SK-N-SH (cell line): Measurements from ENCODE around the gene PRKG1. TPM values are rescaled to one million over a fixed set of nuclear protein-coding genes. Genes with fewer than 3 reads are reported as not detected.

Experiments used
- CTCF ChIA-PET: fragments of 300-600, 350-600 bp; formaldehyde crosslinking; extraction: SDS; loops from one replicate; lab custom pipeline; 2021; lab: Yijun Ruan, JAX
- POLR2A ChIA-PET: fragments of 350-600 bp; sonication (Branson Sonifier 250); formaldehyde crosslinking; extraction: SDS; loops from one replicate; lab custom pipeline; 2020; ENCODE audit warnings: antibody characterized with exemption, inconsistent platforms; lab: Yijun Ruan, JAX
- DNase-seq: peaks from one replicate; pipeline ENCODE4 v3.0.0; 2012
- H2AFZ ChIP-seq: fragments of 200-600 bp; sonication (generic); 2 replicates; pipeline ENCODE4 v1.8.1; 2016; ENCODE audit warnings: antibody characterized with exemption, mild to moderate bottlenecking, low read depth
- H3F3A ChIP-seq: fragments of 200-600 bp; sonication (generic); replicated peaks from 2 replicates; pipeline ENCODE3; 2016; ENCODE audit warnings: antibody characterized with exemption, mild to moderate bottlenecking; ENCODE audit not compliant: insufficient read depth
- H3K27ac ChIP-seq, 2 experiments: fragments of 200-500 bp in 1 of 2; fragments of 200-600 bp in 1 of 2; sonication (Bioruptor generic) in 1 of 2; sonication (generic), shearing (Covaris generic) in 1 of 2; 2 replicates each; pipeline versions ENCODE4 v1.5.1 to v1.6.1; 2014 to 2016; ENCODE audit warnings: low read depth in 2 of 2, inconsistent platforms in 1 of 2, low read length in 1 of 2, mild to moderate bottlenecking in 1 of 2, mixed read lengths in 1 of 2
- H3K27me3 ChIP-seq: fragments of 200-600 bp; sonication (generic), shearing (Covaris generic); 2 replicates; pipeline ENCODE4 v1.6.1; 2016; ENCODE audit warnings: mixed run types; ENCODE audit not compliant: insufficient read depth
- H3K36me3 ChIP-seq, 2 experiments: fragments of 200-500 bp in 1 of 2; fragments of 200-600 bp in 1 of 2; sonication (Bioruptor generic) in 1 of 2; sonication (generic) in 1 of 2; replicated peaks in 1 of 2; 2 replicates each; pipeline versions ENCODE3 to v1.5.1; 2014 to 2016; ENCODE audit warnings: low read length in 1 of 2, mild to moderate bottlenecking in 1 of 2; ENCODE audit not compliant: insufficient read depth in 2 of 2, control insufficient read depth in 1 of 2
- H3K4me1 ChIP-seq, 2 experiments: fragments of 200-500 bp in 1 of 2; fragments of 200-600 bp in 1 of 2; sonication (Bioruptor generic) in 1 of 2; sonication (generic), shearing (Covaris generic) in 1 of 2; 2 replicates each; pipeline versions ENCODE4 v1.5.1 to v1.6.1; 2014 to 2016; ENCODE audit warnings: low read depth in 1 of 2, low read length in 1 of 2, mixed run types in 1 of 2; ENCODE audit not compliant: insufficient read depth in 2 of 2, control insufficient read depth in 1 of 2
- H3K4me2 ChIP-seq: fragments of 200-600 bp; sonication (generic), shearing (Covaris generic); 2 replicates; pipeline ENCODE4 v1.6.1; 2017; ENCODE audit warnings: mixed run types
- H3K4me3 ChIP-seq, 2 experiments: fragments of 200-500 bp in 1 of 2; fragments of 200-600 bp in 1 of 2; sonication (Bioruptor generic) in 1 of 2; sonication (generic), shearing (Covaris generic) in 1 of 2; 2 replicates each; pipeline versions ENCODE4 v1.5.1 to v1.8.1; 2014 to 2016; ENCODE audit warnings: low read depth in 2 of 2, inconsistent platforms in 1 of 2, low read length in 1 of 2, mild to moderate bottlenecking in 1 of 2, mixed read lengths in 1 of 2, moderate library complexity in 1 of 2
- H3K79me2 ChIP-seq: fragments of 200-600 bp; sonication (generic); 2 replicates; pipeline ENCODE4 v1.8.1; 2017; ENCODE audit warnings: mild to moderate bottlenecking; ENCODE audit not compliant: insufficient read depth
- H3K9ac ChIP-seq: fragments of 200-600 bp; sonication (generic); 2 replicates; pipeline ENCODE4 v1.6.1; 2017; ENCODE audit warnings: mixed run types
- H3K9me2 ChIP-seq: fragments of 200-600 bp; sonication (generic); 2 replicates; pipeline ENCODE4 v1.6.1; 2017; ENCODE audit warnings: mixed run types
- H3K9me3 ChIP-seq: fragments of 200-600 bp; sonication (generic); 2 replicates; pipeline ENCODE4 v1.6.1; 2017; ENCODE audit warnings: mixed run types, mild to moderate bottlenecking, moderate library complexity
- H4K20me1 ChIP-seq: fragments of 200-600 bp; sonication (generic); 2 replicates; pipeline ENCODE4 v1.6.1; 2017; ENCODE audit warnings: mild to moderate bottlenecking, mixed run types; ENCODE audit not compliant: insufficient read depth
- CHD2 ChIP-seq: fragments of 150-350 bp; IDR thresholded peaks from 2 replicates; pipeline ENCODE4 v1.6.1; 2018; ENCODE audit warnings: low read length; ENCODE audit not compliant: partially characterized antibody
- ELF1 ChIP-seq: IDR thresholded peaks from 2 replicates; pipeline ENCODE4 v1.4.0; 2012
- EP300 ChIP-seq, 2 experiments: IDR thresholded peaks; 2 replicates each; pipeline versions ENCODE4 v1.4.0 to v1.6.1; 2012; ENCODE audit warnings: borderline replicate concordance in 1 of 2, low read depth in 1 of 2, low read length in 1 of 2
- EZH2phosphoT487 ChIP-seq: fragments of 200-600 bp; sonication (generic); IDR thresholded peaks from 2 replicates; pipeline ENCODE4 v1.6.1; 2017; ENCODE audit warnings: low read depth, mixed run types, mild to moderate bottlenecking, antibody characterized with exemption, moderate library complexity, borderline replicate concordance
- FOXJ3 ChIP-seq: sonication (generic); formaldehyde crosslinking; IDR thresholded peaks from 2 replicates; pipeline ENCODE4 v1.5.1; 2020; ENCODE audit warnings: mild to moderate bottlenecking, missing genetic modification reagents
- MAX ChIP-seq: IDR thresholded peaks from 2 replicates; pipeline ENCODE4 v1.4.0; 2012; ENCODE audit warnings: low read depth
- MEF2A ChIP-seq: IDR thresholded peaks from 2 replicates; pipeline ENCODE4 v1.4.0; 2012; ENCODE audit warnings: low read depth, borderline replicate concordance
- MXI1 ChIP-seq: IDR thresholded peaks from 2 replicates; pipeline ENCODE4 v1.6.1; 2012; ENCODE audit warnings: mild to moderate bottlenecking, low read depth, low read length, improper control_type of control experiment
- NFIC ChIP-seq: IDR thresholded peaks from 2 replicates; pipeline ENCODE4 v1.4.0; 2012; ENCODE audit warnings: borderline replicate concordance
- PBX3 ChIP-seq: IDR thresholded peaks from 2 replicates; pipeline ENCODE4; 2012
- REST ChIP-seq: IDR thresholded peaks from 2 replicates; pipeline ENCODE4 v1.6.1; 2012; ENCODE audit warnings: mild to moderate bottlenecking, low read depth, low read length, moderate library complexity
- RFX5 ChIP-seq: IDR thresholded peaks from 2 replicates; pipeline ENCODE4 v1.6.1; 2012; ENCODE audit warnings: mild to moderate bottlenecking, improper control_type of control experiment, low read length
- SIN3A ChIP-seq: IDR thresholded peaks from 2 replicates; pipeline ENCODE4 v1.6.1; 2012; ENCODE audit warnings: low read depth, mild to moderate bottlenecking, low read length, moderate library complexity, borderline replicate concordance
- TCF12 ChIP-seq: IDR thresholded peaks from 2 replicates; pipeline ENCODE4 v1.4.0; 2012
- YY1 ChIP-seq: IDR thresholded peaks from 2 replicates; pipeline ENCODE4 v1.4.0; 2012; ENCODE audit warnings: low read depth, mild to moderate bottlenecking
- ZBTB33 ChIP-seq: IDR thresholded peaks from 2 replicates; pipeline ENCODE4 v1.4.0; 2012; ENCODE audit warnings: low read depth, borderline replicate concordance
- WGBS: methylation state at CpG from one replicate; pipeline ENCODE4 v1.1.6; 2017; ENCODE audit warnings: low lambda C conversion rate; 5-methylcytosine and 5-hydroxymethylcytosine counted together
- polyA plus RNA-seq, 3 experiments: library from polyadenylated mRNA; depleted of rRNA; stranded (reverse); fragments of >200 nt; gene quantifications; 2 replicates each; pipeline ENCODE4 v1.2.3, GENCODE V29; 2012

The PRKG1 gene
- polyA plus RNA-seq, 1 of the 3 experiments (the other 2 are of a cell fraction), result 4.1 TPM

- Histone ChIP-seq H3K4me3 (peak overlapping the region in 1 of 2 experiments; percentile 57; a peak in 1 of 4 replicates), H3K27ac (no peak overlapping the region), H3K27me3 (no peaks in the 10 kb centered on the region), H3K9me3 (no peaks in the 10 kb centered on the region), H3F3A (no peaks in the 10 kb centered on the region), H3K9me2 (no peaks in the 10 kb centered on the region), H3K4me1 (peaks cover 0 to 9% of the 10 kb centered on the region in 2 experiments; a peak in 1 of 4 replicates), H3K4me2 (no peak overlapping the region), H3K79me2 (no peaks in the 10 kb centered on the region; the same call in none of the 2 replicates), H3K36me3 (no peaks in the 10 kb centered on the region), H4K20me1 (no peaks in the 10 kb centered on the region), H2AFZ (no peak overlapping the region), H3K9ac (no peak overlapping the region)
- no peak for DNase-seq
- POLR2A ChIA-PET, result no interaction called here
- 66% methylated on average over 3 of the region's 3 CpGs for WGBS
- TF ChIP-seq ELF1 (no peak), SIN3A (no peak), PBX3 (no peak), NFIC (no peak)
- CTCF ChIA-PET, result interaction anchor here (1.1 to 1.2 kb wide), 2 partner anchors 14 to 15 kb away, joined by 3 to 9 read pairs; no protein-coding TSS in a partner anchor
Observed at GRCh38 chr10:51077074-51077473, 2.8 kb downstream of the PRKG1 start.

GRCh38 chr10:51077507-51077906 lies 3.2 kb downstream of the PRKG1 start:
- H2AFZ ChIP-seq, result no peak overlapping the region
- H3K4me3 ChIP-seq, result no peak overlapping the region
- H3K9me2 ChIP-seq, result no peaks in the 10 kb centered on the region
- DNase-seq, result no peak
- H3K4me1 ChIP-seq, result peaks cover 0 to 9% of the 10 kb centered on the region in 2 experiments; a peak in 1 of 4 replicates
- no peaks in the 10 kb centered on the region for H4K20me1 ChIP-seq
- no peak overlapping the region for H3K27ac ChIP-seq
- H3K4me2 ChIP-seq, result no peak overlapping the region
- H3K9ac ChIP-seq, result no peak overlapping the region
- H3K9me3 ChIP-seq, result no peaks in the 10 kb centered on the region
- no peaks in the 10 kb centered on the region for H3K27me3 ChIP-seq
- H3K36me3 ChIP-seq, result no peaks in the 10 kb centered on the region
- ChIA-PET CTCF (interaction anchor here (1.1 kb wide), 1 partner anchor 15 kb away, joined by 3 read pairs; no protein-coding TSS in a partner anchor), POLR2A (no interaction called here)
- H3F3A ChIP-seq, result no peaks in the 10 kb centered on the region
- H3K79me2 ChIP-seq, result no peaks in the 10 kb centered on the region; the same call in none of the 2 replicates
- TF ChIP-seq YY1 (no peak), SIN3A (no peak), EZH2phosphoT487 (no peak), ELF1 (no peak), CHD2 (no peak), MAX (no peak), NFIC (no peak), MXI1 (no peak), FOXJ3 (CRISPR knock-in tag) (no peak), REST (no peak), ZBTB33 (no peak), PBX3 (no peak), TCF12 (no peak), MEF2A (no peak), RFX5 (no peak), EP300 (IDR thresholded peaks at IDR 0.05; ENCODE audit: borderline replicate concordance in 1 of 2, low read depth in 1 of 2, low read length in 1 of 2) (no peak)
